ENCODE results near the gene APOA5. TPM values are rescaled to one million over a fixed set of nuclear protein-coding genes. Genes with fewer than 3 reads are reported as not detected.

APOA5 gene
- total and polyA plus RNA-seq, 2 of the 8 experiments (the other 6 are each of a cell fraction or from before 2014, with no cell fraction given) = 0.08 to 0.15 TPM

DNA sequence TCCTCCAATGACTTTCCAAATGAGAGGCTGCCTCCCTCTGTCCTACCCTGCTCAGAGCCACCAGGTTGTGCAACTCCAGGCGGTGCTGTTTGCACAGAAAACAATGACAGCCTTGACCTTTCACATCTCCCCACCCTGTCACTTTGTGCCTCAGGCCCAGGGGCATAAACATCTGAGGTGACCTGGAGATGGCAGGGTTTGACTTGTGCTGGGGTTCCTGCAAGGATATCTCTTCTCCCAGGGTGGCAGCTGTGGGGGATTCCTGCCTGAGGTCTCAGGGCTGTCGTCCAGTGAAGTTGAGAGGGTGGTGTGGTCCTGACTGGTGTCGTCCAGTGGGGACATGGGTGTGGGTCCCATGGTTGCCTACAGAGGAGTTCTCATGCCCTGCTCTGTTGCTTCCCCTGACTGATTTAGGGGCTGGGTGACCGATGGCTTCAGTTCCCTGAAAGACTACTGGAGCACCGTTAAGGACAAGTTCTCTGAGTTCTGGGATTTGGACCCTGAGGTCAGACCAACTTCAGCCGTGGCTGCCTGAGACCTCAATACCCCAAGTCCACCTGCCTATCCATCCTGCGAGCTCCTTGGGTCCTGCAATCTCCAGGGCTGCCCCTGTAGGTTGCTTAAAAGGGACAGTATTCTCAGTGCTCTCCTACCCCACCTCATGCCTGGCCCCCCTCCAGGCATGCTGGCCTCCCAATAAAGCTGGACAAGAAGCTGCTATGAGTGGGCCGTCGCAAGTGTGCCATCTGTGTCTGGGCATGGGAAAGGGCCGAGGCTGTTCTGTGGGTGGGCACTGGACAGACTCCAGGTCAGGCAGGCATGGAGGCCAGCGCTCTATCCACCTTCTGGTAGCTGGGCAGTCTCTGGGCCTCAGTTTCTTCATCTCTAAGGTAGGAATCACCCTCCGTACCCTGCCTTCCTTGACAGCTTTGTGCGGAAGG is 40.9 kb upstream of the APOA5 start:
- H3K9me3 ChIP-seq (ENCODE audit: insufficient read depth in 2 of 2, low read depth in 1 of 2, low read length in 1 of 2) = no peaks in the 10 kb centered on the region; a peak in 1 of 4 replicates
- H3K9ac ChIP-seq (replicated peaks in 1 of 4; ENCODE audit: extremely low read depth in 1 of 4, low read depth in 3 of 4, low read length in 3 of 4) = no peak overlapping the region
- no peak overlapping the region for H2BK20ac ChIP-seq (ENCODE audit: low read length)
- CTCF ChIA-PET (ENCODE audit: partially characterized antibody) = interaction anchor here (0.5 to 12.2 kb wide), 7 partner anchors 9 to 308 kb away, joined by 3 to 237 read pairs (median 6); partner anchors contain the start of genes APOA4, APOA5 and ZPR1
- H2BK15ac ChIP-seq (ENCODE audit: low read length) = no peak overlapping the region
- no peaks in the 10 kb centered on the region for H3K79me1 ChIP-seq (ENCODE audit: low read depth, low read length)
- H4K5ac ChIP-seq (ENCODE audit: insufficient read length, low read depth, low read length) = no peak overlapping the region
- H3K79me2 ChIP-seq (ENCODE audit: control insufficient read depth in 1 of 2, insufficient read depth in 2 of 2, low read length in 2 of 2) = no peaks in the 10 kb centered on the region
- no peak overlapping the region for H3K56ac ChIP-seq (replicated peaks; ENCODE audit: insufficient read length, low read depth, low read length)
- H4K91ac ChIP-seq (replicated peaks; ENCODE audit: insufficient read length, low read length) = no peak overlapping the region
- H3K23me2 ChIP-seq (ENCODE audit: low read depth, low read length) = peaks cover 3% of the 10 kb centered on the region; the same call in 1 of the 2 replicates
- no peak overlapping the region for H3K4ac ChIP-seq (replicated peaks; ENCODE audit: insufficient read length, low read depth, low read length)
- POLR2A ChIA-PET (ENCODE audit: partially characterized antibody) = interaction anchor here (1.0 kb wide), 1 partner anchor 311 kb away, joined by 3 read pairs; the partner anchor contains the start of gene PAFAH1B2
- 0 out of 2 replicates have a peak overlapping the region, but pooled peaks have one; percentile 24 for H2AK5ac ChIP-seq (ENCODE audit: low read depth, low read length)
- no peak overlapping the region for H2BK12ac ChIP-seq (ENCODE audit: low read depth, low read length)
- H3K36me3 ChIP-seq (ENCODE audit: control insufficient read depth in 2 of 4, insufficient read depth in 4 of 4, low read length in 3 of 4) = no peaks in the 10 kb centered on the region
- H2AFZ ChIP-seq (ENCODE audit: low read length) = no peak overlapping the region
- peaks cover 0 to 7% (median 5%) of the 10 kb centered on the region in 4 experiments; a peak in 3 of 7 replicates for H3K27me3 ChIP-seq (replicated peaks in 1 of 4; ENCODE audit: control insufficient read depth in 3 of 4, extremely low read depth in 1 of 4, insufficient read depth in 3 of 4, low read length in 3 of 4)
- H3K4me1 ChIP-seq (replicated peaks in 1 of 4; ENCODE audit: control insufficient read depth in 3 of 4, insufficient read depth in 4 of 4, low read length in 3 of 4) = peaks cover 0 to 21% (median 4%) of the 10 kb centered on the region in 4 experiments; a peak in 5 of 7 replicates
- H3K14ac ChIP-seq (ENCODE audit: insufficient read length) = no peak overlapping the region
- no peak overlapping the region for H4K8ac ChIP-seq (ENCODE audit: extremely low read depth, insufficient read depth, low read length)
- no peak overlapping the region for H2BK5ac ChIP-seq (ENCODE audit: low read depth, low read length)
- no peak overlapping the region for H3K4me3 ChIP-seq (ENCODE audit: extremely low read depth in 1 of 4, insufficient read depth in 2 of 4, low read depth in 3 of 4, low read length in 4 of 4)
- H2BK120ac ChIP-seq (replicated peaks; ENCODE audit: low read depth, low read length) = no peak overlapping the region
- TF ChIP-seq RAD21 (IDR thresholded peaks at IDR 0.05 in 1 of 2, conservative IDR thresholded peaks at IDR 0.05 in 1 of 2; ENCODE audit: low read depth in 2 of 2, low read length in 2 of 2) = peak; percentile 18 to 32; a peak in 3 of 4 replicates
- no peak for TF ChIP-seq JUN (IDR thresholded peaks at IDR 0.05; ENCODE audit: low read depth, low read length)
- H3K27ac ChIP-seq (ENCODE audit: low read depth, low read length) = no peak overlapping the region
- no peak for FAIRE-seq
- H4K20me1 ChIP-seq (replicated peaks in 1 of 2; ENCODE audit: control insufficient read depth in 1 of 2, insufficient read depth in 2 of 2, low read length in 2 of 2) = no peaks in the 10 kb centered on the region
- no peak for DNase-seq (ENCODE audit: low read depth in 1 of 2, low spot score in 2 of 2)
- H3K23ac ChIP-seq (ENCODE audit: insufficient read length) = no peak overlapping the region
- no peak overlapping the region for H3K4me2 ChIP-seq (ENCODE audit: insufficient read depth in 1 of 2, low read depth in 2 of 2, low read length in 2 of 2)
- no peak overlapping the region for H3K18ac ChIP-seq (ENCODE audit: extremely low read depth, low read length)
- 83% methylated on average over 12 of the region's 13 CpGs; no CpG with 5 or more reads in 1 of the 2 experiments for WGBS, 2 experiments (ENCODE audit: extremely low coverage in 1 of 2, insufficient coverage in 1 of 2, insufficient read length in 1 of 2, insufficient replicate concordance in 2 of 2, low coverage in 1 of 2, low lambda C conversion rate in 2 of 2, missing lambda C conversion rate in 1 of 2)

Measured in H1 (cell line).